Left lobe of liver (tissue), 1 donor: Measurements from ENCODE around the gene CPEB4. TPM values are rescaled to one million over a fixed set of nuclear protein-coding genes. Genes with fewer than 3 reads are reported as not detected.

Experiments
- total RNA-seq: library from RNA; stranded (reverse); gene quantifications from one replicate; pipeline ENCODE4 v1.2.1, GENCODE V29; 2021
- donor health status: DM: no; HTN: yes; CAD: no.

Gene CPEB4
- total RNA-seq, 1 donor from 2014 or later = 28.2 TPM

Other genes starting within 250 kb of the CPEB4 start
- gene C5orf47, start 100.8 kb downstream of the CPEB4 start, total RNA-seq = not detected
- 0.25 TPM for gene NSG2, start 157.4 kb downstream of the CPEB4 start, total RNA-seq